HEK293 (cell line): ENCODE results near the gene BLOC1S2.

Experiments used
- GLIS2 ChIP-seq: fragments of 450-650 bp; formaldehyde crosslinking; IDR thresholded peaks from 2 replicates; pipeline ENCODE4 v1.5.1; 2016; ENCODE audit warnings: missing biosample characterization, missing genetic modification characterization
- HOXD13 ChIP-seq: sonication (generic); formaldehyde crosslinking; IDR thresholded peaks from 2 replicates; pipeline ENCODE4 v1.8.0; 2022; ENCODE audit warnings: missing genetic modification reagents, borderline replicate concordance
- PRDM4 ChIP-seq: fragments of 450-650 bp; formaldehyde crosslinking; IDR thresholded peaks from 2 replicates; pipeline ENCODE4 v1.5.1; 2017; ENCODE audit warnings: missing biosample characterization, missing genetic modification characterization
- SALL2 ChIP-seq: fragments of 450-650 bp; formaldehyde crosslinking; IDR thresholded peaks from 2 replicates; pipeline ENCODE4 v1.5.0; 2017; ENCODE audit warnings: missing biosample characterization, mild to moderate bottlenecking, missing genetic modification characterization, borderline replicate concordance
- ZBTB10 ChIP-seq: fragments of 450-650 bp; formaldehyde crosslinking; IDR thresholded peaks from 2 replicates; pipeline ENCODE4 v1.5.1; 2016; ENCODE audit warnings: missing biosample characterization, missing genetic modification characterization
- ZBTB26 ChIP-seq: fragments of 450-650 bp; formaldehyde crosslinking; optimal IDR thresholded peaks from 2 replicates; pipeline ENCODE3; 2016; ENCODE audit warnings: missing biosample characterization, mild to moderate bottlenecking, missing genetic modification characterization
- ZBTB48 ChIP-seq: fragments of 450-650 bp; formaldehyde crosslinking; IDR thresholded peaks from 2 replicates; pipeline ENCODE4 v1.5.1; 2016; ENCODE audit warnings: missing biosample characterization, missing genetic modification characterization
- ZFP3 ChIP-seq: fragments of 450-650 bp; formaldehyde crosslinking; IDR thresholded peaks from 2 replicates; pipeline ENCODE4 v1.5.1; 2016; ENCODE audit warnings: low read depth, missing biosample characterization, missing genetic modification characterization
- ZNF155 ChIP-seq: fragments of 450-650 bp; formaldehyde crosslinking; IDR thresholded peaks from 2 replicates; pipeline ENCODE4 v1.5.1; 2016; ENCODE audit warnings: missing biosample characterization, missing genetic modification characterization
- ZNF175 ChIP-seq: fragments of 450-650 bp; formaldehyde crosslinking; IDR thresholded peaks from 2 replicates; pipeline ENCODE4 v1.5.1; 2016; ENCODE audit warnings: missing biosample characterization, missing genetic modification characterization
- ZNF280D ChIP-seq: fragments of 450-650 bp; formaldehyde crosslinking; IDR thresholded peaks from 2 replicates; pipeline ENCODE4 v1.5.1; 2016; ENCODE audit warnings: missing biosample characterization, missing genetic modification characterization
- ZNF433 ChIP-seq: fragments of 450-650 bp; formaldehyde crosslinking; IDR thresholded peaks from 2 replicates; pipeline ENCODE4 v1.5.1; 2016; ENCODE audit warnings: missing biosample characterization, missing genetic modification characterization, low read depth
- ZNF488 ChIP-seq: fragments of 450-650 bp; formaldehyde crosslinking; IDR thresholded peaks from 2 replicates; pipeline ENCODE4 v1.5.1; 2016; ENCODE audit warnings: missing biosample characterization, missing genetic modification characterization
- ZNF514 ChIP-seq: fragments of 450-650 bp; formaldehyde crosslinking; IDR thresholded peaks from 2 replicates; pipeline ENCODE4 v1.5.1; 2016; ENCODE audit warnings: missing biosample characterization, missing genetic modification characterization
- ZNF530 ChIP-seq: fragments of 450-650 bp; formaldehyde crosslinking; IDR thresholded peaks from 2 replicates; pipeline ENCODE4 v1.5.1; 2016; ENCODE audit warnings: low read depth, missing biosample characterization, missing genetic modification characterization
- ZNF585B ChIP-seq: fragments of 450-650 bp; formaldehyde crosslinking; IDR thresholded peaks from 2 replicates; pipeline ENCODE4 v1.5.1; 2016; ENCODE audit warnings: missing biosample characterization, missing genetic modification characterization
- ZNF600 ChIP-seq: fragments of 450-650 bp; formaldehyde crosslinking; IDR thresholded peaks from 2 replicates; pipeline ENCODE4 v1.5.1; 2016; ENCODE audit warnings: missing biosample characterization, missing genetic modification characterization
- ZNF610 ChIP-seq: fragments of 450-650 bp; formaldehyde crosslinking; IDR thresholded peaks from 2 replicates; pipeline ENCODE4 v1.5.1; 2016; ENCODE audit warnings: missing biosample characterization, missing genetic modification characterization, borderline replicate concordance
- ZNF621 ChIP-seq: fragments of 450-650 bp; formaldehyde crosslinking; IDR thresholded peaks from 2 replicates; pipeline ENCODE4 v1.5.1; 2017; ENCODE audit warnings: missing biosample characterization, missing genetic modification characterization
- ZNF704 ChIP-seq: fragments of 450-650 bp; formaldehyde crosslinking; IDR thresholded peaks from 2 replicates; pipeline ENCODE4 v1.5.1; 2016; ENCODE audit warnings: missing biosample characterization, missing genetic modification characterization
- ZNF830 ChIP-seq: fragments of 450-650 bp; IDR thresholded peaks from 2 replicates; pipeline ENCODE4 v1.5.0; 2018; ENCODE audit warnings: missing biosample characterization, missing genetic modification characterization, low read depth, mild to moderate bottlenecking, moderate library complexity
- ZSCAN30 ChIP-seq: fragments of 450-650 bp; IDR thresholded peaks from 2 replicates; pipeline ENCODE4 v1.5.1; 2018; ENCODE audit warnings: missing biosample characterization, mild to moderate bottlenecking, missing genetic modification characterization, moderate library complexity
- TF ChIP-seq, protein P1 (sequence below): fragments of 450-650 bp; formaldehyde crosslinking; IDR thresholded peaks from 2 replicates; pipeline ENCODE4 v1.5.1; 2017; ENCODE audit warnings: missing biosample characterization, missing genetic modification characterization
- TF ChIP-seq, protein P2 (sequence below): fragments of 450-650 bp; formaldehyde crosslinking; IDR thresholded peaks from 2 replicates; pipeline ENCODE4 v1.5.1; 2017; ENCODE audit warnings: missing biosample characterization, missing genetic modification characterization

Gene BLOC1S2

GRCh38 chr10:100267239-100268104, 19.0 kb downstream of the BLOC1S2 start, which contains the start of gene CWF19L1 (continued):
- TF ChIP-seq ZNF621 (tag by site-specific recombination) (no peak), ZNF585B (tag by site-specific recombination) (no peak), ZBTB10 (tag by site-specific recombination) (peak; percentile 24; the same call in 1 of the 2 replicates), ZNF600 (tag by site-specific recombination) (no peak), ZNF488 (tag by site-specific recombination) (no peak), ZNF704 (tag by site-specific recombination) (no peak), ZBTB48 (no peak), ZNF433 (no peak), HOXD13 (no peak), ZNF610 (tag by site-specific recombination) (no peak), SALL2 (tag by site-specific recombination) (no peak), ZNF155 (tag by site-specific recombination) (no peak), GLIS2 (tag by site-specific recombination) (no peak), ZBTB26 (tag by site-specific recombination) (peak; percentile 65), ZNF175 (no peak), PRDM4 (tag by site-specific recombination) (peak; percentile 56; the same call in 1 of the 2 replicates), ZNF514 (tag by site-specific recombination) (no peak), ZFP3 (tag by site-specific recombination) (no peak), ZNF530 (tag by site-specific recombination) (no peak), ZNF830 (tag by site-specific recombination) (no peak), ZNF280D (tag by site-specific recombination) (no peak), ZSCAN30 (tag by site-specific recombination) (0 out of 2 replicates have a peak, but pooled peaks have one; percentile 8)
- TF ChIP-seq, protein P1, sequence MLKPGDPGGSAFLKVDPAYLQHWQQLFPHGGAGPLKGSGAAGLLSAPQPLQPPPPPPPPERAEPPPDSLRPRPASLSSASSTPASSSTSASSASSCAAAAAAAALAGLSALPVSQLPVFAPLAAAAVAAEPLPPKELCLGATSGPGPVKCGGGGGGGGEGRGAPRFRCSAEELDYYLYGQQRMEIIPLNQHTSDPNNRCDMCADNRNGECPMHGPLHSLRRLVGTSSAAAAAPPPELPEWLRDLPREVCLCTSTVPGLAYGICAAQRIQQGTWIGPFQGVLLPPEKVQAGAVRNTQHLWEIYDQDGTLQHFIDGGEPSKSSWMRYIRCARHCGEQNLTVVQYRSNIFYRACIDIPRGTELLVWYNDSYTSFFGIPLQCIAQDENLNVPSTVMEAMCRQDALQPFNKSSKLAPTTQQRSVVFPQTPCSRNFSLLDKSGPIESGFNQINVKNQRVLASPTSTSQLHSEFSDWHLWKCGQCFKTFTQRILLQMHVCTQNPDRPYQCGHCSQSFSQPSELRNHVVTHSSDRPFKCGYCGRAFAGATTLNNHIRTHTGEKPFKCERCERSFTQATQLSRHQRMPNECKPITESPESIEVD (tag by site-specific recombination) = no peak
- TF ChIP-seq, protein P2, sequence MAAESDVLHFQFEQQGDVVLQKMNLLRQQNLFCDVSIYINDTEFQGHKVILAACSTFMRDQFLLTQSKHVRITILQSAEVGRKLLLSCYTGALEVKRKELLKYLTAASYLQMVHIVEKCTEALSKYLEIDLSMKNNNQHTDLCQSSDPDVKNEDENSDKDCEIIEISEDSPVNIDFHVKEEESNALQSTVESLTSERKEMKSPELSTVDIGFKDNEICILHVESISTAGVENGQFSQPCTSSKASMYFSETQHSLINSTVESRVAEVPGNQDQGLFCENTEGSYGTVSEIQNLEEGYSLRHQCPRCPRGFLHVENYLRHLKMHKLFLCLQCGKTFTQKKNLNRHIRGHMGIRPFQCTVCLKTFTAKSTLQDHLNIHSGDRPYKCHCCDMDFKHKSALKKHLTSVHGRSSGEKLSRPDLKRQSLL = no peak
